ENCODE measurements around the gene GDAP1L1. TPM values are rescaled to one million over a fixed set of nuclear protein-coding genes. Genes with fewer than 3 reads are reported as not detected.

The GDAP1L1 gene
- total RNA-seq, 1 donor from 2014 or later, result 1.7 TPM

DNA sequence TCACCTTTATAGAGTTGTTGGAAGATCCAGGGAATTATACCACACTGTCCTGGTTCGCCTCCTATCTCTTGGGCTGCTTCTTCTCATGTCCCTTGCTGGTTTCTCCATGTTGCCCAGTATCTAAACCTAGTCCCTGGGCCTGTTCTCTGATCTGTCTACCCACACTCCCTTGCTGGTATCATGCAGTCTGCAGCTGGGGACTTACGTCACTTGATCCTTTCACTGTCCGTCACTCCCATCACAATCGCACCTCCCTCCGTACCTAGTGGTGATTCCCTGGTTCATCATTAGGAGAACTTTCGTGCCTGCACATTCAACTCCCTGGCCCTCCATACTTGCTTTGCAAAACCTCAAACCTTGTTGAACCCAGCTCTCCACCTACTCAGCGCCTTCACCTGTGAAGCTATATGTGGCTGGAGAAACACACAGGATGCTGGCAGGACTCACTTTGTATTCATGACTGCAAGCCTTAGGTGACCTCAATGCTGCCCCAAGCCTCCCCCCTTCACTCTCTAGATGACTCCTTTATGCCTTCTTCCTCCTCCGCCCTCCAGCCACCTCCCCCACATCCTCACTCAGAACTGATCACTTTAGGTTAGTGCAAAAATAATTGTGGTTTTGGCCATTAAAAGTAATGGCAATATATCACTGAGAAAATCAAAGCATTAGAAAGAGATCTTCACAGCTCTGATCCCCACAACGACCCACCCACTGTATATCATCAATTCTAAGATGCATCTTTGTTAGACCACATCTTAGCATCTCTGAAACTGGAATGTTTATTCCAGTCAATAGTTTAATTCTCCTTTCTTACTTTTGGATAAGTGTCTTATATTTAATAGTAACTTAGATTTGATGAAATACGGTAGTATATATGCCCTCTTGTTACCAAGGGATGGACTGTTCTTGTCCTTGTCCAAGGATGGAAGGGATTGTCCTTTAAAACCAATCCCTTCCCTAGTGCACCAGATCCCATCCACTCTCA, 26.4 kb downstream of the GDAP1L1 start:
- TF ChIP-seq, protein P1, sequence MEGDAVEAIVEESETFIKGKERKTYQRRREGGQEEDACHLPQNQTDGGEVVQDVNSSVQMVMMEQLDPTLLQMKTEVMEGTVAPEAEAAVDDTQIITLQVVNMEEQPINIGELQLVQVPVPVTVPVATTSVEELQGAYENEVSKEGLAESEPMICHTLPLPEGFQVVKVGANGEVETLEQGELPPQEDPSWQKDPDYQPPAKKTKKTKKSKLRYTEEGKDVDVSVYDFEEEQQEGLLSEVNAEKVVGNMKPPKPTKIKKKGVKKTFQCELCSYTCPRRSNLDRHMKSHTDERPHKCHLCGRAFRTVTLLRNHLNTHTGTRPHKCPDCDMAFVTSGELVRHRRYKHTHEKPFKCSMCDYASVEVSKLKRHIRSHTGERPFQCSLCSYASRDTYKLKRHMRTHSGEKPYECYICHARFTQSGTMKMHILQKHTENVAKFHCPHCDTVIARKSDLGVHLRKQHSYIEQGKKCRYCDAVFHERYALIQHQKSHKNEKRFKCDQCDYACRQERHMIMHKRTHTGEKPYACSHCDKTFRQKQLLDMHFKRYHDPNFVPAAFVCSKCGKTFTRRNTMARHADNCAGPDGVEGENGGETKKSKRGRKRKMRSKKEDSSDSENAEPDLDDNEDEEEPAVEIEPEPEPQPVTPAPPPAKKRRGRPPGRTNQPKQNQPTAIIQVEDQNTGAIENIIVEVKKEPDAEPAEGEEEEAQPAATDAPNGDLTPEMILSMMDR (IDR thresholded peaks at IDR 0.05; ENCODE audit: unreplicated experiment), result no peak
- Mint-ChIP-seq H3K36me3 (ENCODE audit: low read depth, unreplicated experiment) (no peaks in the 10 kb centered on the region), H3K27ac (ENCODE audit: unreplicated experiment) (no peak overlapping the region), H3K27me3 (ENCODE audit: unreplicated experiment) (no peaks in the 10 kb centered on the region), H3K9me3 (ENCODE audit: unreplicated experiment) (no peaks in the 10 kb centered on the region), H3K4me3 (ENCODE audit: unreplicated experiment) (no peak overlapping the region), H3K4me1 (ENCODE audit: unreplicated experiment) (no peaks in the 10 kb centered on the region)
- no peak for DNase-seq (ENCODE audit: low spot score)

DNA sequence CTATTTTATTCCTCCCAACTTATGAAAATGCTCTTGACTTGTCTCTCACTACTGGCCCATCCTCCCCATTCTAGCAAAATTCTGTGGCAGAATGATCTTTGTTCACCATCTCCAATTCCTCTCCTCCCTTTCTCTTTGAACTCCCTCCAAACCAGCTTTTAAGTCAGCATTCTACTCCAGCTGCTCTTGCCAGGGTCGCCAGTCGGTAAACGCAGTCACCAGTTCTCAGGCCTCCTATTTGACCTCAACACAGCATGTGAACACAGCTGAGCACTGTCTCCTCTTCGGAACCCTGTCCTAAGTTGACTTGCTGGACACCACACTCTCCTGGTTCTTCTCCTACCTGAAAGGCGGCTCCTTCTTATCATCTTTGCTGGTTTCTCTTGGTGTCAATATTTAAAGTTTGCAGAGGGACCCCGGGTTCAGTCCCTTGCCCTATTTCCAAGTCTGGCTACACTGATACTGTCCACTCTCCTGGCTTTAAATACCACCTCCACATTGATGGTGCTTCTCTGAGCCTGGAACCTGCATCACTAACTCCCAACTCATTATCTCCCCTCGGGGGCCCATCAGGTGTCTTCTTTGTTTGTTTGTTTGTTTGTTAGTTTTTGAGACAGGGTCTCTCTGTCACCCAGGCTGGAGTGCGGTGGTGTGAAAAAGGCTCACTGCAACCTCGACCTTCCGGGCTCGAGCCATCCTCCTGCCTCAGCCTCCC, 27.4 kb downstream of the GDAP1L1 start:
- Mint-ChIP-seq H3K27ac (ENCODE audit: unreplicated experiment) (no peak overlapping the region), H3K4me1 (ENCODE audit: unreplicated experiment) (no peaks in the 10 kb centered on the region), H3K9me3 (ENCODE audit: unreplicated experiment) (no peaks in the 10 kb centered on the region), H3K4me3 (ENCODE audit: unreplicated experiment) (no peak overlapping the region), H3K27me3 (ENCODE audit: unreplicated experiment) (peaks cover 2% of the 10 kb centered on the region), H3K36me3 (ENCODE audit: low read depth, unreplicated experiment) (no peaks in the 10 kb centered on the region)
- DNase-seq (ENCODE audit: low spot score), result no peak
- TF ChIP-seq, protein P1 (IDR thresholded peaks at IDR 0.05; ENCODE audit: unreplicated experiment), result no peak

DNA sequence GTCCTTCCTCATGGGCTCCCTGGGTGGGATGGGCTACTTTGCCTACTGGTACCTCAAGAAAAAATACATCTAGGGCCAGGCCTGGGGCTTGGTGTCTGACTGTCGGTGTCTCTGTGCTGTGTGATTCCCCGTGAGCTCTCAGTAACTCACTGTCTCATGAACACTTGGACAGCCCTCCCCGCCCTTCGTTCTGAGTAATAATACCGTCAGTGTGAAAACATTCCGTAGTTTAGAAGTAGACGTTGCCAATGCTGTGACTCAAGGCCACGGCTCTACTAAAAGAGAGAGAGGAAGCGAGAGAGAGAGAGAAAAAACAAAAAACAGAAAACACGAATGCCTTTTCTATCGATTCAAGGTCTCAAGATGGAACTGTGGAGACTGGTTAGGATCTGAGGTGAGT, 32.1 kb downstream of the GDAP1L1 start:
- TF ChIP-seq, protein P1 (IDR thresholded peaks at IDR 0.05; ENCODE audit: unreplicated experiment), result no peak
- Mint-ChIP-seq H3K9me3 (ENCODE audit: unreplicated experiment) (no peaks in the 10 kb centered on the region), H3K4me1 (ENCODE audit: unreplicated experiment) (no peaks in the 10 kb centered on the region), H3K27ac (ENCODE audit: unreplicated experiment) (no peak overlapping the region), H3K36me3 (ENCODE audit: low read depth, unreplicated experiment) (no peaks in the 10 kb centered on the region), H3K4me3 (ENCODE audit: unreplicated experiment) (no peak overlapping the region), H3K27me3 (ENCODE audit: unreplicated experiment) (peaks cover 2% of the 10 kb centered on the region)
- DNase-seq (ENCODE audit: low spot score), result no peak

DNA sequence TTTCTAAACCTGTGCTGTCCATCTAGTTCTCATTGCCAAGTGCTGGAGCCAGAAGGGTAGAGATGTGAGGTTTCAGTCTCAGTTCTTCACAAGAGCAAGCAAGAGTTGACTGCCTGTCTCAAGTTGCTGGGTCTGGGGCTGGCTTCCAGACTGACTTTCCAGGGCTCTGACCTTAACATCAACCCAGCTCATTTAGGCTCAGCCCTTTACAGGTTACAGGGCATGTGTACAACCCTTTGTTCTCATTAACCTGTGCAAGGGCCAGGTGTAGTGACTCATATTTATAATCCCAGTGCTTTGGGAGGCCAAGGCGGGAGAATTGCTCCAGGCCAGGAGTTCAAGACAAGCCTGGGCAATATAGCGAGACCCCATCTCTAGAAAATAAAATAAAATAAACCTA, 33.3 kb downstream of the GDAP1L1 start:
- Mint-ChIP-seq H3K27me3 (ENCODE audit: unreplicated experiment) (peaks cover 2% of the 10 kb centered on the region), H3K4me1 (ENCODE audit: unreplicated experiment) (no peaks in the 10 kb centered on the region), H3K36me3 (ENCODE audit: low read depth, unreplicated experiment) (no peaks in the 10 kb centered on the region), H3K4me3 (ENCODE audit: unreplicated experiment) (no peak overlapping the region), H3K9me3 (ENCODE audit: unreplicated experiment) (no peaks in the 10 kb centered on the region), H3K27ac (ENCODE audit: unreplicated experiment) (no peak overlapping the region)
- no peak for DNase-seq (ENCODE audit: low spot score)
- TF ChIP-seq, protein P1 (IDR thresholded peaks at IDR 0.05; ENCODE audit: unreplicated experiment), result no peak

Measured in endothelial cell (in vitro differentiated cells).